Endometrial microvascular endothelial cells (primary cell): Measurements from ENCODE around the gene SNN. TPM values are rescaled to one million over a fixed set of nuclear protein-coding genes. Genes with fewer than 3 reads are reported as not detected.

Source experiments
- in situ Hi-C: cut with HindIII; loops from 2 replicates; pipeline ENCODE4 v1.10.0; 2017; ENCODE audit warnings: low sequenced_read_pairs, low pct_unique_long_range_greater_than_20kb; ENCODE audit errors: inconsistent ontology term
- total RNA-seq: library from RNA; depleted of rRNA; stranded (reverse); fragments of >200 nt; gene quantifications from one replicate; pipeline ENCODE4 v1.2.3, GENCODE V29; 2015; ENCODE audit errors: inconsistent ontology term

SNN gene
- total RNA-seq, 1 donor from 2014 or later: 11.4 TPM

- in situ Hi-C loops: no loop called here
Measured at GRCh38 chr16:11660565-11660964, 7.7 kb upstream of the SNN start.

DNA sequence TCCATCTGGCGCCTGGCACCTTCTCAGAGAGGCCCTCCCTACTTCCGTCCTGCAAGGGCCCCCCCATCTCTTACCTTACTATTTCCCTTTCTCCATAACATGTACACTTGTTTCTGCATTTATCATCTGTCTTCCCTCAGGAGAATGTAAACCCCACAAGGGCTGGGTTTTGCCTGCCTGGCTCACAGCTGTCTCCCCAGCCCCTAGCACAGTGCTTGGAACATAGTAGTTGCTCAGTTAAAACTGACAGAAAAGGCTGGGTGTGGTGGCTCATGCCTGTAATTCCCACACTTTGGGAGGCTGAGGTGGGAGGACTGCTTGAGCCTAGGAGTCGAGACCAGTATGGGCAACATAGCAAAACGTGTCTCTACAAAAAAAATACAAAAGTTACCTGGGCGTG lies 5.7 kb upstream of the SNN start:
- in situ Hi-C loops: no loop called here

- in situ Hi-C loops: no loop called here
Measured at GRCh38 chr16:11665071-11665491, 3.2 kb upstream of the SNN start.

DNA sequence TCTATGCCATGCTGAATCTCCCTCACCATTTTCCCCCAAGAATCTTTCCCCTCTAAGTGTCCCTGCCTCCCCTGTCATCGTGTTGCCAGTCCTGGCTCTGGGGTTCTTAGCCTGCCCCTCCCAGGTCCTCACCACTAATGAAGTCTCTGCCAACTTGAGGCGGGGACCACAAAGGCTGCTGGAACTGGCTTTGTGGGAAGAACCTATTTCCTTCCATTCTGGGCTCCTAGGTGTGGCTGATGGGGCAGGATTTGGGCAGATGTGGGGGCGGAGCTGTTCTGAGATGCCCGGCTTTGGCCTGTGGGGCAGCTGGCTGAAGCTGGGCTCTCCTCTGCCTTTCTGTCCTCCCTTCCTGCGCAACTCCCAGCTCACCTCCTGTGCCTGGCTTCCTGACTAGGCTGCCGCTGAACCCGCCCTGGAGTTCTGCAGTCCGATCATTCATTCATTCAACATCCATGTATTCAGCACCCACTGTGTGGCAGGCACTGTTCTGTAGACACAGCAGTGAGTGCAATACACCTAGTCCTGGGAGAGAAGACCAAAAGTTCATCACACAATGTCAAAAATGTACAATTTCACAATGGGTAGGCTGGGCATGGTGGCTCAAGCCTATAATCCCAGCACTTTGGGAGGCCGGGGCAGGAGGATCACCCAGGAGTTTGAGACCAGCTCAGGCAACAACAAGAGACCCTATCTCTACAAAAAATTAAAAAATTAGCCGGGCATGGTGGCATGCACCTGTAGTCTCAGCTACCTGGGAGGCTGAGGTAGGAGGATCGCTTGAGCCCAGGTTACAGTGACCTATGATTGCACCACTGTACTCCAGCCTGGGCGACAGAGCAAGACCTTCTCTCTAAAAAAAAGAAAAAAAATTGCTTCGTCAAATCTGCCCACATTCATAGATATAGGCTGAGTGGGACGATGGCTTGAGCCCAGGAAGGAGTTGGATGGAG lies 1.9 kb upstream of the SNN start:
- in situ Hi-C loops: no loop called here

GRCh38 chr16:11667221-11667823 lies 933 bp upstream of the SNN start:
- in situ Hi-C loops: no loop called here

GRCh38 chr16:11668623-11669379 lies 546 bp downstream of the SNN start:
- in situ Hi-C loops: no loop called here

- in situ Hi-C loops: no loop called here
Measured at GRCh38 chr16:11669380-11670146, 1.3 kb downstream of the SNN start.

DNA sequence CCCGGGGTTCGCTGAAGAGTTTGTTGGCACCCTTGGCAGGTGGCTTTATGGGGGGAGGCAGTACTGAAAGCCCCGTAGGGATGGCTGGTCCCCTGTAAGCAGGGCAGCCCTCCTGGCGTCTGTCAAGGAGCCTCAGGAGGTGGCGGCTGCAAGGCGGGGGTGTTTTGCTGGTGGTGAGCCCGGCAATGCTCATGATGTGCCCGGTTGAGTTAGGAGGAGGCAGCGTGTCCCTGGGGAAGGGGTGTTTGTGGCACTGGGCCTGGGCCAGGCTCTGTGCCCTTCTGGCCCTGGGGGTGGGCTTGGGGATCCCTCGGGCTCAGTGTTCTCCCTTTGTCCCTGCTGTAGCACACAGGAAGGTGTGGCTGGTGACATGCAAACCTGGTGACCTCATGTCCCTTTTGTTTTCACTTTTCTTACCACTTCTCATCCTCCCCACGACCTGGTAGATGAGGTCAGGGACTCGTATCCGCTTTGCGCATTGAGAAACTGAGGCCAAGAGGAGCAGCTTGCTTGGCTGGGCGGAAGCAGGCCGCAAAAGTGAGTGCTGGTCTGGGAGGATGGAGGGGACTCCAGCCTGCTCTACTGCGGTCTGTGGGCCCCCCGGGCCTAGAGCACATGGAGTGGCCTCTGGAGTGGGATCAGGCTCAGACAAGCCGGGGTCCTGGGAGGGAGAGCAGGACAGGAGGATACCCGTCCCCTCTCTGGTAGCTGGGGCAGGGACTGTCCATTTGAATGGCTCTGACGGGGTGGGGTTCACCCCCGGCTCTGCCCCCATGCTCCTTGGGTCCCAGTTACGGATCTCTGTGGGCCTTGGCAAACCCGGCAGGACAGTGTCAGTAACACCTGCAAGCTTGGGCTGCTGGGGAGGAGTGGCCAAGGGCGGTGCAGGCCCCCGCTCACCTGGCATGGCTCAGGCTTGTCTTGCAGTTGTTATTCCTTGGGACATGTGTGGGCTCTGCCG lies 2.2 kb downstream of the SNN start:
- in situ Hi-C loops: no loop called here

DNA sequence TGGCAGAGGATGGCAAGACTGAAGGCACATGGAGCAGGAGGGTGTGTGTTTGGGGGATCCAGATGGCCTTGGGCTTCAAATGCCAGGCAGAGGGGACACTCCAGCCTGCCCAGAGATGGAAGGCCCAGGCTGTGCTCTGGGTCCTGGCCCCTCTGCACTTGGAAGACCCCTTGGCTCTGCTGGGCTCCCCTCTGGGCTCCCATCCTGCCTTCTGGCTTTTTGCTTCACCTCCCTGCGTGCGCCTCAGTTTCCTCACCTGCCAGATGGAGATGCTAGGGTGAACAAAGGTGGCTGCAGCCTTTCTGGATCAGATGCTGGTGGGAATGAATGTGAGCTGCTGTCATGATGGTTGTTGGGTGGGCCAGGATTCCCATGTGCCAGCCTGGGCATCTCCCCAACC lies 3.0 kb downstream of the SNN start:
- in situ Hi-C loops: no loop called here

DNA sequence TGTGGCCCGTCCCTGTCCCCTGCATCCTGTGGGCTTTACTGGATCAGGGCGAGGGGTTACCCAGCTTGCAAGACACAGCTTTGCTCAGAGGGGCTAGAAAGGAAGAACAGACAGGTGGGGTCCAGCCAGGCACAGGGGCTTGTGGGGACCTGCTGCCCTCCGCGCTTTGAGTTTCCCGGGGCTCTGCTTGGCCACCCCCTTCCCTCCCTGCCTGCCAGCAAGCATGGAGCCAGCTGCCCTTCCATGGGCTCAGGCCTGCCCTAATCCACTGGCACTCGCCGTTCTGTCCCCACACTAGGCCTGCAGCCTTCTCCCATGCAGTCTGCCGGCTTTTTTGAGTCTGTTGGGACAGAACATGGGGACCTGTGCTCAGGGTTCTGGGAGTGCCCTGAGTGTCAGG lies 3.4 kb downstream of the SNN start:
- in situ Hi-C loops: no loop called here

DNA sequence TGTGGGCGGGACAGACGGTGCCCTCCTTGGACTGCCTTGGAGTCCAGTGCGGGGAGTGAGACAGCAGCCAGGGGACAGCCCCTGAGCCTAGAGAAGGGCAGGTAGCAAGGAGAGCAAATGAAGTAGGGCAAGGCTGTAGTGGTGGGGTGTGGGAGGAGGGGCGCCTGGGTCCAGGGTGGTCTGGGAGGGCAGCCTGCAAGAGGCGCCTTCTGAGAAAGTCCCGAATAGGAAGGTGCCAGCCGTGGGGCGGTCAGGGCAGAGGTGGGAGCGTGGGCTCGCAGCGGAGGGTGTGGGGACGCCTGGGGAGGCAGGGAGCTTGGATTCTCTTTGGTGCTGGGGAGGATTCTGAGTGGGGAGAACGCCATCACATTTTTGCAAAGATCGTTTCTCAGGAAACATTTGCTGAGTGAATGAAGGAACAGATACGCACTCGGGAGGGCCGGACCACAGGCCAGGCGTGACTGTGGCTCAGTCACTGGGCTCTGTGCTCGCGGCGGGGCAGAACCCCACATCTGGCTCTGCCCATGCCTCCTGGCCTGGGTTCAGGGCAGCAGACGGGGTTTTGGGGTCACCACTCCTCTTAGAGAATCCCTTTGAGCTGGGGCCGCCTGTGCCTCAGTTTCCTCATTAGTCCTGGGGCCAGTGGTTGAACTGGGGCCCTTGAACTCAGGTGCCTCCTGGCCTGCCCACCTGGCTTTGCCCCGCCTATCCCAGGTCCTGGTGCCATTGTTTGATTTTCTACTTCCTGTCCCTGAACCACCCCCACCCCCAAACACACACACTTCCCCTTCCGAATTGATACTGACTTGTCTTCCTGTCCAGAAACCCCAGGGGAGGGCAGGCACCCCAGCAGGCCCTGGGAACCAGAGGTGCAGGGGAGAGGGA lies 4.2 kb downstream of the SNN start:
- in situ Hi-C loops: no loop called here

DNA sequence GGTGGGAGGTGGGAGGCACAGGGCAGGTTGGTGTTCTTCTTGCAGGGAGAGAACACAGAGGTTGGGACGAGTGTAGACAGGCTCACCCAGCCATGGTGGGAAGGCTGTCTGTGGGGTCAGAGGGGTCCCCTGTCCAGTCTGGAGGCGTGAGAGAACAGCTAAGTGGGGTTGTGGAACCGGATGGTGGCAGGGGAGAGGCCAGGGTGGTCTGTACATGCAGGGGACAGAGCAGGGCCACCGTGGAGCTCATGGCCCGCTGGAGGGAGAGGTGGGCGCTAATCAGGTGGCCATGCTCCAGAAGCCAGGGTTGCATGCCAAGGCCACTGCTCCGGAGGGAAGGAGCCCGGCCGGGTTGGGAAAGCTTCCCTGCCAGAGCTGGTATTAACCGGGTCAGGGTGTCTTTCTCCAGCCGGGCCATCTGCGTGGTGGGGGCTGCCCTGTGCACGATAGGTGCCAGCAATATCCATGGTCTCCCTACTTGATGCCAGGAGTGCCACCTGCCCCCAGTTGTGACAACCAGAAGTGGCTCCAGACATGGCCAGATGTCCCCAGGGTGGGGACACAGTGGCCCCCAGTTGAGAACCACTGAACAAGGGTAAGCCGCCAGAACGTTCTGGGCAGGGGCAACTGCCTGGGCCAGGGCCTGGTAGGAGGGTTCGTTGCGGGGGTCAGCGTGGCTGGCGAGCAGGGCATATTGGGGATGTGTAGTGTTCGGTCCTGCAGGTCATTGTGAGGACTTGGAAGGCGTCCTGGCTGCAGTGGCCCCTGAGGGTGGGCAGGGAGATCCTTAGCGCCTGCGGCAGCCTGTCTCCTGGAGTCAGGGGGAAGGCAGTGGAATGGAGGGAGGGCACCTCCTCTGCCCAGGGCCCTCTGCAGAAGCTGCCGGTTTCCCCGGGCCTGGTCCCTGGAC lies 5.1 kb downstream of the SNN start:
- in situ Hi-C loops: no loop called here

DNA sequence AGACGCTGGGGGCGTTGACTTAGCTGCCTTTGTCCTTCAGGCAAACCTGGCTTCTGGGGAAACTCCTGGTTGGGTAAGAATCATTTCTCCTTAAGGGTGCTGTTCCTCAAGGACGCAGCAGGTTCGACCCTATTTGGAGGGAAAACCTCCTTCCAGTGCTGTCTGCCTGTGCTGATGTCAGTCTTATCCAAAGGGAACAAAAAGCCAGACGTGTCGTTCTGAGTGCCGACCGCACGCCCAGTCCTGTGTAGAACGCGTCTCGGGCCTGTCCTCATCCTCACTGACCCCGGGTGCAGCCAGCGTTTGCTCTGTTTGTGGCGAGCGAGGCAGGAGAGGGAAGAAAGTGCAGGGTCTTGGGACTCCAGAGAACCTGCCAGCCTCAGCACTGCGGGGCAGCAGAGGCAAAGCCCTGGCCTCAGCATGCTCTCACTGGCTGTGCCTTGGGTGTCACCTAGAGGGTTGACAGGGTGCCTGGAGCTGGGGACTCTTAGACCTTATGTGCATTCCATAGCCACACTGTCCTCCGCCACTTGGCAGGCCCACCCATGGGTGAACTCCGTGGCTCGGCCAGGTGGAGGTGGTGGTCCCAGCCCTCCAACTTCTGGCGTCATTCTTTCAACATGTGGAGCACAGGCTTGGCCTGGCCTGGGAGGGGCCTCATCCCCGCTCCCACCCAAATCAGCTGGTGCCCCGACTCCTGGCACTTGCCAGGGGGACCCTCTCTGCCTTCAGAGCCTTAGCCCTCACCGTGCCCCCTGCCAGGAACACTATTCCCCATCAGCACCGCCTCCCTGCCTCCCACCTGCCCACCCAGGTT lies 6.0 kb downstream of the SNN start:
- in situ Hi-C loops: no loop called here

GRCh38 chr16:11674818-11675560 lies 6.7 kb downstream of the SNN start:
- in situ Hi-C loops: no loop called here
